Thyroid gland (tissue), 4 donors: ENCODE measurements around the gene PCSK7.

ENCODE experiments used
- POLR2A ChIP-seq, 2 donors: fragments of 450-650 bp; IDR thresholded peaks; one replicate each; pipeline ENCODE4 v1.6.1; 2017; ENCODE audit warnings: antibody characterized with exemption in 2 of 2, mild to moderate bottlenecking in 2 of 2, moderate library complexity in 1 of 2
- TF ChIP-seq, protein P1 (sequence below), 6 experiments: fragments of 200-600 bp in 3 of 6; fragments of 450-650 bp in 3 of 6; sonication (generic) in 3 of 6; IDR thresholded peaks; one replicate each; pipeline ENCODE4 v1.5.1; 2016 to 2019; ENCODE audit warnings: antibody characterized with exemption in 6 of 6, mild to moderate bottlenecking in 2 of 6, inconsistent platforms in 1 of 6, moderate library complexity in 1 of 6

DNA sequence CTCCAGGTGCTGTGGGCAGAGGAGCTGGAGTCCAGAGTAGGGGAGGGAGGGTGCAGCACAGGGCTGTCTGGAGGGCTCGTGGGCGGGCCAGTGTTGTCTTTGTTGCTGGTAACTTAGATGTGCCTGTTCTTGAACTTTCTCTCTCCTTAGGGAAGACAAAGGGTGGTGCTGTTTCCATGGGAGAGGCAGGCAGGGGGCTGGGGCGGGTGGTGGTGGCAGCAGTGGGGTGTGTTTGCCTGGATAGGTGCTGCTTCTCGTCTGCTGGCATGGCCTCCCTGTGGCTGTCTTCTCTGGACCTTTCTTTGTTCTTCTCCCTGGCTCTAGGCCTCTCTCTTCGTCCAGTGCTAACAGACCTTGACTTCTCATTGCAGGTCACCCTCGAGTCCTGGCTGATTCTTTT, 44.9 kb downstream of the PCSK7 start:
- TF ChIP-seq, protein P1, sequence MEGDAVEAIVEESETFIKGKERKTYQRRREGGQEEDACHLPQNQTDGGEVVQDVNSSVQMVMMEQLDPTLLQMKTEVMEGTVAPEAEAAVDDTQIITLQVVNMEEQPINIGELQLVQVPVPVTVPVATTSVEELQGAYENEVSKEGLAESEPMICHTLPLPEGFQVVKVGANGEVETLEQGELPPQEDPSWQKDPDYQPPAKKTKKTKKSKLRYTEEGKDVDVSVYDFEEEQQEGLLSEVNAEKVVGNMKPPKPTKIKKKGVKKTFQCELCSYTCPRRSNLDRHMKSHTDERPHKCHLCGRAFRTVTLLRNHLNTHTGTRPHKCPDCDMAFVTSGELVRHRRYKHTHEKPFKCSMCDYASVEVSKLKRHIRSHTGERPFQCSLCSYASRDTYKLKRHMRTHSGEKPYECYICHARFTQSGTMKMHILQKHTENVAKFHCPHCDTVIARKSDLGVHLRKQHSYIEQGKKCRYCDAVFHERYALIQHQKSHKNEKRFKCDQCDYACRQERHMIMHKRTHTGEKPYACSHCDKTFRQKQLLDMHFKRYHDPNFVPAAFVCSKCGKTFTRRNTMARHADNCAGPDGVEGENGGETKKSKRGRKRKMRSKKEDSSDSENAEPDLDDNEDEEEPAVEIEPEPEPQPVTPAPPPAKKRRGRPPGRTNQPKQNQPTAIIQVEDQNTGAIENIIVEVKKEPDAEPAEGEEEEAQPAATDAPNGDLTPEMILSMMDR (IDR thresholded peaks at IDR 0.05), result no peak
- no peak for TF ChIP-seq POLR2A (IDR thresholded peaks at IDR 0.05)
